Cardiac muscle cell (in vitro differentiated cells and primary cell): ENCODE measurements around the gene ARHGAP23. TPM values are rescaled to one million over a fixed set of nuclear protein-coding genes. Genes with fewer than 3 reads are reported as not detected.

Experiments
- DNase-seq, 2 donors: peaks; one replicate each; pipeline versions ENCODE4 v3.0.0 to v3.0.0-alpha.2; 2010 to 2017; ENCODE audit warnings: low read depth in 1 of 2, low spot score in 1 of 2
- H3K27ac ChIP-seq: fragments of 200-600 bp; sonication (generic); 2 replicates; pipeline ENCODE4 v1.5.1; 2016
- H3K27me3 ChIP-seq: fragments of 200-600 bp; sonication (generic); 2 replicates; pipeline ENCODE4 v1.6.0; 2016; ENCODE audit warnings: control low read depth
- H3K36me3 ChIP-seq: fragments of 200-600 bp; sonication (generic); 2 replicates; pipeline ENCODE4 v1.5.1; 2016; ENCODE audit warnings: control low read depth
- H3K4me1 ChIP-seq: fragments of 200-600 bp; sonication (generic); 2 replicates; pipeline ENCODE4 v1.8.1; 2017; ENCODE audit warnings: low read depth, mild to moderate bottlenecking, mixed run types
- H3K4me3 ChIP-seq: fragments of 200-600 bp; sonication (generic); 2 replicates; pipeline ENCODE4 v1.5.1; 2016; ENCODE audit warnings: mild to moderate bottlenecking
- H3K9me3 ChIP-seq: fragments of 200-600 bp; sonication (generic); 2 replicates; pipeline ENCODE4 v1.5.1; 2017; ENCODE audit warnings: low read depth, mild to moderate bottlenecking, control low read depth
- polyA plus RNA-seq: library from polyadenylated mRNA; unstranded; fragments of >200 nt; fragmentation: Nextera tagmentation; extraction: Ambion mirVana; gene quantifications from 2 replicates; pipeline ENCODE4 v1.2.1, GENCODE V29; 2016
- total RNA-seq: library from RNA; depleted of rRNA; stranded (reverse); fragments of >200 nt; gene quantifications from 2 replicates; pipeline ENCODE4 v1.2.3, GENCODE V29; 2016
- TF ChIP-seq, protein P1 (sequence below): IDR thresholded peaks from 2 replicates; pipeline ENCODE4 v1.5.1; 2012; ENCODE audit warnings: low read depth, mild to moderate bottlenecking, low read length

Gene ARHGAP23
- total and polyA plus RNA-seq, 2 experiments from 2014 or later = 7.6 to 13.2 TPM

- Histone ChIP-seq H3K4me3 (peak overlapping the region; percentile 42), H3K36me3 (no peaks in the 10 kb centered on the region), H3K4me1 (peaks cover 24% of the 10 kb centered on the region), H3K27me3 (peaks cover 28% of the 10 kb centered on the region), H3K27ac (no peak overlapping the region), H3K9me3 (no peaks in the 10 kb centered on the region)
- TF ChIP-seq, protein P1, sequence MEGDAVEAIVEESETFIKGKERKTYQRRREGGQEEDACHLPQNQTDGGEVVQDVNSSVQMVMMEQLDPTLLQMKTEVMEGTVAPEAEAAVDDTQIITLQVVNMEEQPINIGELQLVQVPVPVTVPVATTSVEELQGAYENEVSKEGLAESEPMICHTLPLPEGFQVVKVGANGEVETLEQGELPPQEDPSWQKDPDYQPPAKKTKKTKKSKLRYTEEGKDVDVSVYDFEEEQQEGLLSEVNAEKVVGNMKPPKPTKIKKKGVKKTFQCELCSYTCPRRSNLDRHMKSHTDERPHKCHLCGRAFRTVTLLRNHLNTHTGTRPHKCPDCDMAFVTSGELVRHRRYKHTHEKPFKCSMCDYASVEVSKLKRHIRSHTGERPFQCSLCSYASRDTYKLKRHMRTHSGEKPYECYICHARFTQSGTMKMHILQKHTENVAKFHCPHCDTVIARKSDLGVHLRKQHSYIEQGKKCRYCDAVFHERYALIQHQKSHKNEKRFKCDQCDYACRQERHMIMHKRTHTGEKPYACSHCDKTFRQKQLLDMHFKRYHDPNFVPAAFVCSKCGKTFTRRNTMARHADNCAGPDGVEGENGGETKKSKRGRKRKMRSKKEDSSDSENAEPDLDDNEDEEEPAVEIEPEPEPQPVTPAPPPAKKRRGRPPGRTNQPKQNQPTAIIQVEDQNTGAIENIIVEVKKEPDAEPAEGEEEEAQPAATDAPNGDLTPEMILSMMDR = no peak
- peak in 1 of 2 donors; percentile 45 for DNase-seq
Observed at GRCh38 chr17:38418693-38419507, 9.4 kb upstream of the ARHGAP23 start.

GRCh38 chr17:38419508-38419981 lies 8.7 kb upstream of the ARHGAP23 start:
- TF ChIP-seq, protein P1 = no peak
- peaks cover 24% of the 10 kb centered on the region for H3K4me1 ChIP-seq
- no peak overlapping the region for H3K27ac ChIP-seq

DNA sequence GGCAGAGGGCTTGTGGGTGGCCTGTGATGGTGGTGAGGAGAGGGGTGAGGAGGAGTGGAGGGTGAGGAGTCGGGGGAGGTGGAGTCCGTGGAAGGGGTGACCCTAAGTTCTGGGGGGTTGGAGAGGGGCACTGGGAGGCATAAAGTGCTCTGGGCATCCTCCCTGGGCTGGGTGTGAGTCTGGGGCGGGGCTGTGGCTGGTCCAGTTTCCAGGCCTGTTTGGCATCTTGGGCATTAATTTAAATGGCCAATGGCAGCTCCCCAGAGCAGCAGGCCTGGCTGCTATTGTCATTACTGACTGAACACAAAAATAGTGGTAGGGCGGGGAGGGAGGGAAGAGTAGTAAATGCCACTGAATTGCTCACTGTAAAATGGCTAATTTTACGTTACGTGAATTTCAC lies 7.7 kb upstream of the ARHGAP23 start:
- H3K36me3 ChIP-seq = no peaks in the 10 kb centered on the region

More at GRCh38 chr17:38419508-38419981, 8.7 kb upstream of the ARHGAP23 start:
- DNase-seq = no peak
- Histone ChIP-seq H3K27me3 (peaks cover 28% of the 10 kb centered on the region), H3K4me3 (peak overlapping the region; percentile 42), H3K36me3 (no peaks in the 10 kb centered on the region), H3K9me3 (no peaks in the 10 kb centered on the region)

GRCh38 chr17:38421171-38421841 lies 7.0 kb upstream of the ARHGAP23 start:
- H3K27me3 ChIP-seq = peaks cover 28% of the 10 kb centered on the region
- peak; percentile 64 to 76 for DNase-seq
- peak overlapping the region; percentile 44 for H3K27ac ChIP-seq
- no peaks in the 10 kb centered on the region for H3K9me3 ChIP-seq
- TF ChIP-seq, protein P1 = no peak
- no peaks in the 10 kb centered on the region for H3K36me3 ChIP-seq
- no peak overlapping the region for H3K4me3 ChIP-seq
- H3K4me1 ChIP-seq = peaks cover 12% of the 10 kb centered on the region

More for the DNA sequence above, 7.7 kb upstream of the ARHGAP23 start:
- Histone ChIP-seq H3K27me3 (peaks cover 28% of the 10 kb centered on the region), H3K27ac (no peak overlapping the region), H3K4me1 (peaks cover 16% of the 10 kb centered on the region), H3K9me3 (no peaks in the 10 kb centered on the region), H3K4me3 (no peak overlapping the region)
- no peak for DNase-seq
- TF ChIP-seq, protein P1 = no peak

DNA sequence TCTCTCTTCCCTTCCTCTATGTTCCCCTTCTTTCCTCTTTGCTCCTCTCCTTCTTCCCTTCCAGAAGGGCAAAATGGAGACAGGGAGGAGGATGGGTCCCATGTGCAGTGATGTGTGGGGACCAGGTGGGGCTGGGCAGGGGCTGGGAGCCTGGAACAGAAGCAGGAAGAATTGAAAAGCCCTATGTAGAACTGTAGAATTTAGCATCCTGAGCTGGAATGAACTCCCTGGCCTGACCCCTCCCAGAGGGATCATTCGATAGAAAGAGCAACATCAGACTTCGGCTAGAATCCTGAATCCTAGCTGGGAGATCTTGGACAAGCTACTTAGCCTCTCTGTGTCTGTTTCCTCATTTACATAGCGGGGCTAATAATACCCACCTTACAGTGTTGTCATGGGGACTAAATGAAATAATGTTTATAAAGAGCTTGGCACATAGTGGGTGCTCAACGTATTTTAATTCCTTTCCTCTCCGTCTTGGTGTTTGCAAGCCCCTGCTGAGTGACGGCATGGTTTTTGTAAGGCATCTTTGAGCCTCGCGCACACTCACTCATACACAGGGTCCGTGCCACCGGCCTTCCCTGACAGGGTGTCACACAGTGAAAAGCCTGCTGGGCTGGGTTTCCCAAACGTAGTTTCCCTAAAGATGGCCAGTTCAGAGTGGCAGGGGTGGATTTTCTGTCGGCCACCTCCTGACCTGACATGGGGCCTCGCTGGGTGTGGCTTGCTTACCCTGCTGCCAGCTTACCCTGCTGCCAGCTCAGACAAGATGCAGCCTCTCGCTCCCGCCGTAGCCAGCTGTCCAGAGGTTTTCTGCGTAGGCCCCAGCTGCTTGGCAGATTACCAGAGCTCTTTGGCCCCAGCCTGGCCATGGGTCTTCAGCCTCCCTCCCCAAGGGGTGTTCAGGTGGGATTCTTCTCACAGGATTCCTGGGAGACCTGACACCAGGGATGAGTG lies 6.1 kb upstream of the ARHGAP23 start:
- Histone ChIP-seq H3K4me3 (no peak overlapping the region), H3K4me1 (peaks cover 16% of the 10 kb centered on the region), H3K27me3 (peaks cover 28% of the 10 kb centered on the region), H3K27ac (no peak overlapping the region), H3K9me3 (no peaks in the 10 kb centered on the region), H3K36me3 (no peaks in the 10 kb centered on the region)
- TF ChIP-seq, protein P1 = no peak
- no peak for DNase-seq
